ENCODE data around the gene GEMIN2.

Gene GEMIN2

DNA sequence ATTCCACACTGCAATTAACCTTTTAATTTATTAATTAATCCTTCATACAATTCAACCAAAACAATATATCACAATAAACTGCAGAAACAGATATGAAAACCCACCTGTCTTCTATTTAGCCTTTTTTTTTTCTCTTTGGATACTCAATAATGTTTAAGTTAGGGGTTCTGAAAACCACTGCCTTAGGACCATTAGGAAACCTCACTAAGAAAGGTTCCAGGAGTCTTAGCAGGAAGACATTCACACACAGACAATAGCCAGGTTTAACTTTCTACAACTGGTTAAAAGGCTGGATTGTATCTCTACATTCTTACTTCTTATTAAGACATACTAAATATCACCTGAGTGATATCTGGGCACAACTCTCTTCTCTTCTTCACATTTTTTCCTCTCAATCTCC is 14.4 kb upstream of the GEMIN2 start:
- H3K4me1 ChIP-seq (ENCODE audit: control insufficient read depth, insufficient read depth, low read length) = no peaks in the 10 kb centered on the region
- no peak overlapping the region for H3K27ac ChIP-seq (ENCODE audit: extremely low read depth, low read depth, low read length)
- H3K9me3 ChIP-seq (ENCODE audit: control insufficient read depth, insufficient read depth, low read depth, low read length) = no peaks in the 10 kb centered on the region
- no peak overlapping the region for H3K4me3 ChIP-seq (ENCODE audit: low read depth, low read length)
- ChIA-PET POLR2A (no interaction called here), CTCF (no interaction called here)
- TF ChIP-seq, protein P1, sequence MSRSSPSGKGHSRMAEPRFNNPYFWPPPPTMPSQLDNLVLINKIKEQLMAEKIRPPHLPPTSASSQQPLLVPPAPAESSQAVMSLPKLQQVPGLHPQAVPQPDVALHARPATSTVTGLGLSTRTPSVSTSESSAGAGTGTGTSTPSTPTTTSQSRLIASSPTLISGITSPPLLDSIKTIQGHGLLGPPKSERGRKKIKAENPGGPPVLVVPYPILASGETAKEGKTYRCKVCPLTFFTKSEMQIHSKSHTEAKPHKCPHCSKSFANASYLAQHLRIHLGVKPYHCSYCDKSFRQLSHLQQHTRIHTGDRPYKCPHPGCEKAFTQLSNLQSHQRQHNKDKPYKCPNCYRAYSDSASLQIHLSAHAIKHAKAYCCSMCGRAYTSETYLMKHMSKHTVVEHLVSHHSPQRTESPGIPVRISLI (tag by site-specific recombination; IDR thresholded peaks at IDR 0.05) = no peak
- peak; percentile 49 for TF ChIP-seq ZNF585B (tag by site-specific recombination; IDR thresholded peaks at IDR 0.05)
- H3K36me3 ChIP-seq (ENCODE audit: control insufficient read depth in 2 of 2, insufficient read depth in 1 of 2, low read length in 2 of 2) = peaks cover 13 to 14% of the 10 kb centered on the region in 2 experiments

DNA sequence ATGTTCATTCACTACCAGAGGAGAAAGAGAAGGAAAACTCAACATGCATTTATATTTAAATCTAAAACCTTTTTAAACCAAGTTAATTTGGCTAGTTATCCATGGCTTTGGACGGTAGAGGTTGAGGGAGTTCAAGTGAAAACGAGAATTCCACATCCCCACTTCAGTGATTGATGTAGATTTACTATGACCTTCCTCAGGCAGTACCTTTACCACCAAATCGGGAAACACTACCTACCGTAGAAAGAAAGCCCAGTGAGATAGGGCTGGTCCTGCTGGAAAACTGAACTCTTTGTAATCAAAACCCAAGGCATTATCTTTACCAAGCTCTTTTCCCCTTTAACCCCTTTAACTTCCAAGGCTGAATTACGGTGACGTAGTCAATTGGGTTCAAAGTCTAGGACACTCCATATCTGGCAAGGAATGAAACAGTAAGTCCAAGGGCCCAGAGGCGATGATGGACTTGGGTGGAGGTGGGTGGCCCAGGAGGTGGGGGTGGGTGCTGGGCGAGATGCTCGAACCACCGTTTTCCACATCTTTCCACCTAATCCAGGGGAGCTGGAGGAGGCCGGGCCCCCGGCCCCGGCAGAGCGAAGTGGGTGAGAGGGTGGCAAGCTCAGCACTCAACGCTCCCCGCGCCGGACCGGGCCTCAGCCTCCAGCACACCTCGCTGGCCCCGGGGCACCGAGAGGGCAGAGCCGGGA is 11.7 kb upstream of the GEMIN2 start:
- Histone ChIP-seq H3K9me3 (ENCODE audit: control insufficient read depth, insufficient read depth, low read depth, low read length) (no peaks in the 10 kb centered on the region), H3K4me3 (ENCODE audit: low read depth, low read length) (peak overlapping the region; percentile 93), H3K36me3 (ENCODE audit: control insufficient read depth in 2 of 2, insufficient read depth in 1 of 2, low read length in 2 of 2) (no peaks in the 10 kb centered on the region; a peak in 1 of 3 replicates), H3K4me1 (ENCODE audit: control insufficient read depth, insufficient read depth, low read length) (no peaks in the 10 kb centered on the region), H3K27ac (ENCODE audit: extremely low read depth, low read depth, low read length) (peak overlapping the region; percentile 77)
- ChIA-PET POLR2A (interaction anchor here (0.6 to 3.4 kb wide), 14 partner anchors 9 to 330 kb away, joined by 3 to 76 read pairs (median 4); partner anchors contain the start of genes FBXO33, GEMIN2, PNN and TRAPPC6B), CTCF (interaction anchor here (0.6 to 0.8 kb wide), 4 partner anchors 24 to 435 kb away, joined by 3 to 6 read pairs (median 4); no protein-coding TSS in a partner anchor)
- TF ChIP-seq TRIM28 (IDR thresholded peaks at IDR 0.05; ENCODE audit: borderline replicate concordance, low read length) (0 out of 2 replicates have a peak, but pooled peaks have one; percentile 23), ZNF623 (tag by site-specific recombination; IDR thresholded peaks at IDR 0.05) (no peak)
- TF ChIP-seq, protein P2, sequence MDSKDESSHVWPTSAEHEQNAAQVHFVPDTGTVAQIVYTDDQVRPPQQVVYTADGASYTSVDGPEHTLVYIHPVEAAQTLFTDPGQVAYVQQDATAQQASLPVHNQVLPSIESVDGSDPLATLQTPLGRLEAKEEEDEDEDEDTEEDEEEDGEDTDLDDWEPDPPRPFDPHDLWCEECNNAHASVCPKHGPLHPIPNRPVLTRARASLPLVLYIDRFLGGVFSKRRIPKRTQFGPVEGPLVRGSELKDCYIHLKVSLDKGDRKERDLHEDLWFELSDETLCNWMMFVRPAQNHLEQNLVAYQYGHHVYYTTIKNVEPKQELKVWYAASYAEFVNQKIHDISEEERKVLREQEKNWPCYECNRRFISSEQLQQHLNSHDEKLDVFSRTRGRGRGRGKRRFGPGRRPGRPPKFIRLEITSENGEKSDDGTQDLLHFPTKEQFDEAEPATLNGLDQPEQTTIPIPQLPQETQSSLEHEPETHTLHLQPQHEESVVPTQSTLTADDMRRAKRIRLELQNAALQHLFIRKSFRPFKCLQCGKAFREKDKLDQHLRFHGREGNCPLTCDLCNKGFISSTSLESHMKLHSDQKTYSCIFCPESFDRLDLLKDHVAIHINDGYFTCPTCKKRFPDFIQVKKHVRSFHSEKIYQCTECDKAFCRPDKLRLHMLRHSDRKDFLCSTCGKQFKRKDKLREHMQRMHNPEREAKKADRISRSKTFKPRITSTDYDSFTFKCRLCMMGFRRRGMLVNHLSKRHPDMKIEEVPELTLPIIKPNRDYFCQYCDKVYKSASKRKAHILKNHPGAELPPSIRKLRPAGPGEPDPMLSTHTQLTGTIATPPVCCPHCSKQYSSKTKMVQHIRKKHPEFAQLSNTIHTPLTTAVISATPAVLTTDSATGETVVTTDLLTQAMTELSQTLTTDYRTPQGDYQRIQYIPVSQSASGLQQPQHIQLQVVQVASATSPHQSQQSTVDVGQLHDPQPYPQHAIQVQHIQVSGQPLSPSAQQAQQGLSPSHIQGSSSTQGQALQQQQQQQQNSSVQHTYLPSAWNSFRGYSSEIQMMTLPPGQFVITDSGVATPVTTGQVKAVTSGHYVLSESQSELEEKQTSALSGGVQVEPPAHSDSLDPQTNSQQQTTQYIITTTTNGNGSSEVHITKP (tag by site-specific recombination; IDR thresholded peaks at IDR 0.05) = no peak
- TF ChIP-seq, protein P3, sequence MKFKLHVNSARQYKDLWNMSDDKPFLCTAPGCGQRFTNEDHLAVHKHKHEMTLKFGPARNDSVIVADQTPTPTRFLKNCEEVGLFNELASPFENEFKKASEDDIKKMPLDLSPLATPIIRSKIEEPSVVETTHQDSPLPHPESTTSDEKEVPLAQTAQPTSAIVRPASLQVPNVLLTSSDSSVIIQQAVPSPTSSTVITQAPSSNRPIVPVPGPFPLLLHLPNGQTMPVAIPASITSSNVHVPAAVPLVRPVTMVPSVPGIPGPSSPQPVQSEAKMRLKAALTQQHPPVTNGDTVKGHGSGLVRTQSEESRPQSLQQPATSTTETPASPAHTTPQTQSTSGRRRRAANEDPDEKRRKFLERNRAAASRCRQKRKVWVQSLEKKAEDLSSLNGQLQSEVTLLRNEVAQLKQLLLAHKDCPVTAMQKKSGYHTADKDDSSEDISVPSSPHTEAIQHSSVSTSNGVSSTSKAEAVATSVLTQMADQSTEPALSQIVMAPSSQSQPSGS (tag by site-specific recombination; IDR thresholded peaks at IDR 0.05; ENCODE audit: low read depth) = peak; percentile 91

DNA sequence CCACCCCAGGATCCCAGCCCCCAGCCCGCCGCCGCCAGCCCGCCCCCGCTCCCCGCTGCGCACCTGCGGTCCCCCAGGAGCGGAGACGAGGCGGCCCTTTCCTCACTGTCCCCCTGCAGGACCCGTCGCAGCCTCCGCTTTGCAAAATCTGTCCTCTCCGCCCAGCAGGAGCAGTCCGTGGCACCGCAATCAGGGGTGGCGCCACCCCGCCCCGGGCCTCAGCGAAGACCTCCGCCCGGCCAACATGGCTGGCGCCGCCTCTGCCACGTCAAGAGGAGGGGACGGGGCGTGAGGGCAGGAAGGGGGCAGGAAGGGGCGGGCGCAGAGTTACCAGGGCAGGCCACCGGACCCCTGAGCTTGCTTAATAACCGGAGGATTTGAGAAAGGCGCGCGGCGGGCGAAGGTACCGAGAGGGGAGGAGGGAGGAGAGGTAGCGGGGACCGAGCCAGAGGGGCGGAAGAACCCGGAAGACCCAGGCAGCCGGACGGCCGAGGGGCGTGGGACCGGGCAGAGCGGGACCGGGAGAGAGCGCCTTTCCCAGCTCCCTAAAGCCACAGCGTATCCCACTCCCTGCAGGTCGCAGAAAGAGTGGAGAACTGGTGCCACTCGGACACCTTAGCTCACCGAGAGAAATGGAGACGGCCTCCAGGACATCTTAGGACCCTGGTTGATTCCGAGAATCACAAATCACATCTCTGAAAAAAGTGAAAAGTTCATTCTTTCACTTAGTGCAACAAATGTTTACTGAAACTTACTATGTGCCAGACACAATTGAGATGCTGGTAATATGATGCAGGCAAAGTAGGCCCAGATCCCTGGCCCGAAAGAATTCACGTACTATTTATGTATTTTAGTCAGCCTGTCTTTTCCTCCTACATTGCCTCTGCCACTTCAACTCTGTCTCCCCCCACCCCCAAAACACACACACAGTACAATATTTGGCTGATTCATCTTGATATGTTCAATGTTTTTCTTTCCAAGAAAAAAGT is 10.9 kb upstream of the GEMIN2 start, which contains the start of gene SEC23A:
Gene SEC23A, minus strand, starts transcription at position 267 of the 989 bp plus-strand sequence. CDS start 7,117 bp downstream, outside the sequence.
- H3K4me1 ChIP-seq (ENCODE audit: control insufficient read depth, insufficient read depth, low read length) = no peaks in the 10 kb centered on the region
- peak within 1 kb of the TSS; percentile 77 for H3K27ac ChIP-seq (ENCODE audit: extremely low read depth, low read depth, low read length)
- CTCF ChIA-PET = interaction anchor here (0.6 kb wide), 1 partner anchor 330 kb away, joined by 4 read pairs; no protein-coding TSS in a partner anchor
- POLR2A ChIA-PET = interaction anchor here (0.6 to 3.4 kb wide), 14 partner anchors 8 to 330 kb away, joined by 3 to 76 read pairs (median 4); partner anchors contain the start of genes FBXO33, GEMIN2, PNN and TRAPPC6B
- H3K4me3 ChIP-seq (ENCODE audit: low read depth, low read length) = peak within 1 kb of the TSS; percentile 93
- no peaks in the 10 kb centered on the region; a peak in 1 of 3 replicates for H3K36me3 ChIP-seq (ENCODE audit: control insufficient read depth in 2 of 2, insufficient read depth in 1 of 2, low read length in 2 of 2)
- H3K9me3 ChIP-seq (ENCODE audit: control insufficient read depth, insufficient read depth, low read depth, low read length) = no peaks in the 10 kb centered on the region
- TF ChIP-seq, protein P4, sequence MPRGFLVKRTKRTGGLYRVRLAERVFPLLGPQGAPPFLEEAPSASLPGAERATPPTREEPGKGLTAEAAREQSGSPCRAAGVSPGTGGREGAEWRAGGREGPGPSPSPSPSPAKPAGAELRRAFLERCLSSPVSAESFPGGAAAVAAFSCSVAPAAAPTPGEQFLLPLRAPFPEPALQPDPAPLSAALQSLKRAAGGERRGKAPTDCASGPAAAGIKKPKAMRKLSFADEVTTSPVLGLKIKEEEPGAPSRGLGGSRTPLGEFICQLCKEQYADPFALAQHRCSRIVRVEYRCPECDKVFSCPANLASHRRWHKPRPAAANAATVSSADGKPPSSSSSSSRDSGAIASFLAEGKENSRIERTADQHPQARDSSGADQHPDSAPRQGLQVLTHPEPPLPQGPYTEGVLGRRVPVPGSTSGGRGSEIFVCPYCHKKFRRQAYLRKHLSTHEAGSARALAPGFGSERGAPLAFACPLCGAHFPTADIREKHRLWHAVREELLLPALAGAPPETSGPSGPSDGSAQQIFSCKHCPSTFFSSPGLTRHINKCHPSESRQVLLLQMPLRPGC (tag by site-specific recombination; IDR thresholded peaks at IDR 0.05) = no peak
- no peak for TF ChIP-seq ZNF140 (tag by site-specific recombination; IDR thresholded peaks at IDR 0.05)
- no peak for TF ChIP-seq ZNF221 (tag by site-specific recombination; IDR thresholded peaks at IDR 0.05; ENCODE audit: borderline replicate concordance)
- TF ChIP-seq, protein P5, sequence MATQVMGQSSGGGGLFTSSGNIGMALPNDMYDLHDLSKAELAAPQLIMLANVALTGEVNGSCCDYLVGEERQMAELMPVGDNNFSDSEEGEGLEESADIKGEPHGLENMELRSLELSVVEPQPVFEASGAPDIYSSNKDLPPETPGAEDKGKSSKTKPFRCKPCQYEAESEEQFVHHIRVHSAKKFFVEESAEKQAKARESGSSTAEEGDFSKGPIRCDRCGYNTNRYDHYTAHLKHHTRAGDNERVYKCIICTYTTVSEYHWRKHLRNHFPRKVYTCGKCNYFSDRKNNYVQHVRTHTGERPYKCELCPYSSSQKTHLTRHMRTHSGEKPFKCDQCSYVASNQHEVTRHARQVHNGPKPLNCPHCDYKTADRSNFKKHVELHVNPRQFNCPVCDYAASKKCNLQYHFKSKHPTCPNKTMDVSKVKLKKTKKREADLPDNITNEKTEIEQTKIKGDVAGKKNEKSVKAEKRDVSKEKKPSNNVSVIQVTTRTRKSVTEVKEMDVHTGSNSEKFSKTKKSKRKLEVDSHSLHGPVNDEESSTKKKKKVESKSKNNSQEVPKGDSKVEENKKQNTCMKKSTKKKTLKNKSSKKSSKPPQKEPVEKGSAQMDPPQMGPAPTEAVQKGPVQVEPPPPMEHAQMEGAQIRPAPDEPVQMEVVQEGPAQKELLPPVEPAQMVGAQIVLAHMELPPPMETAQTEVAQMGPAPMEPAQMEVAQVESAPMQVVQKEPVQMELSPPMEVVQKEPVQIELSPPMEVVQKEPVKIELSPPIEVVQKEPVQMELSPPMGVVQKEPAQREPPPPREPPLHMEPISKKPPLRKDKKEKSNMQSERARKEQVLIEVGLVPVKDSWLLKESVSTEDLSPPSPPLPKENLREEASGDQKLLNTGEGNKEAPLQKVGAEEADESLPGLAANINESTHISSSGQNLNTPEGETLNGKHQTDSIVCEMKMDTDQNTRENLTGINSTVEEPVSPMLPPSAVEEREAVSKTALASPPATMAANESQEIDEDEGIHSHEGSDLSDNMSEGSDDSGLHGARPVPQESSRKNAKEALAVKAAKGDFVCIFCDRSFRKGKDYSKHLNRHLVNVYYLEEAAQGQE (tag by site-specific recombination; IDR thresholded peaks at IDR 0.05) = peak; percentile 30; the same call in 1 of the 2 replicates
- peak; percentile 68; the same call in 1 of the 2 replicates for TF ChIP-seq KLF16 (tag by site-specific recombination; IDR thresholded peaks at IDR 0.05)
- peak; percentile 35; the same call in 1 of the 2 replicates for TF ChIP-seq ZNF629 (tag by site-specific recombination; IDR thresholded peaks at IDR 0.05)
- TF ChIP-seq ZSCAN30 (tag by site-specific recombination; IDR thresholded peaks at IDR 0.05) = no peak
- peak; percentile 83 for TF ChIP-seq ZNF501 (tag by site-specific recombination; IDR thresholded peaks at IDR 0.05)
- TF ChIP-seq ZNF777 (tag by site-specific recombination; IDR thresholded peaks at IDR 0.05; ENCODE audit: borderline replicate concordance) = no peak

All from HEK293 (cell line).